ENCODE measurements around the gene LGALS7B. TPM values are rescaled to one million over a fixed set of nuclear protein-coding genes. Genes with fewer than 3 reads are reported as not detected.
"Not testable (repeated sequence)": the region's sequence is repeated elsewhere in the genome, so short reads cannot be mapped to it uniquely, and the experiment has no call there.

LGALS7B gene
- total and polyA plus RNA-seq, 2 of the 8 experiments (the other 6 are each of a cell fraction or from before 2014, with no cell fraction given), result 3.6 TPM; not detected in 1

DNA sequence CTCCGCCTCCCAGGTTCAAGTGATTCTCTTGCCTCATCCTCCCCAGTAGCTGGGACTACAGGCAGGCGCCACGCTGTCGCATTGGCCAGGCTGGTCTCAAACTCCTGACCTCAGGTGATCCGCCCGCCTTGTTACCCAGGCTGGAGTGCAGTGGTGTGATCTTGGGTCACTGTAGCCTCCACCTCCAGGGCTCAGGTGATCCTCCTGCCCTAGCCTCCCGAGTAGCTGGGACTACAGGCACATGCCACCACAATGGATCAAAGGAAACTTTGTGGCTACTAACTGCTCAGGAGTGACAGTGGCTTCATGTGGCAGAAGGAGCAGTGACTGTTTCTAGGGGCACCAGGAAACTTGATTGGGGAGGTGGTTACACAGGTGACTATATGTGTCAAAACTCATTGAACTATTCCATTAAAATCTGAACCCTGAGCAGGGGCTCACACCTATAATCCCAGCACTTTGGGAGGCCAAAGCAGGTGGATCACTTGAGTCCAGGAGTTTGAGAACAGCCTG, 3.8 kb upstream of the LGALS7B start (continued):
- TF ChIP-seq SAP30 (IDR thresholded peaks at IDR 0.05; ENCODE audit: insufficient read depth, insufficient replicate concordance, low read length), result no peak
- TF ChIP-seq RXRA (IDR thresholded peaks at IDR 0.05; ENCODE audit: insufficient read depth, low read depth, low read length), result no peak
- no peak for TF ChIP-seq POLR2AphosphoS5 (IDR thresholded peaks at IDR 0.05; ENCODE audit: low read depth, low read length)
- TF ChIP-seq FOSL1 (IDR thresholded peaks at IDR 0.05; ENCODE audit: insufficient read depth, low read depth, low read length), result no peak
- no peak for TF ChIP-seq GTF2F1 (IDR thresholded peaks at IDR 0.05; ENCODE audit: borderline replicate concordance, low read depth, low read length)
- TF ChIP-seq ASH2L (IDR thresholded peaks at IDR 0.05; ENCODE audit: low read length), result no peak
- no peak for TF ChIP-seq SP1 (IDR thresholded peaks at IDR 0.05; ENCODE audit: low read depth, low read length)
- TF ChIP-seq, protein P1, sequence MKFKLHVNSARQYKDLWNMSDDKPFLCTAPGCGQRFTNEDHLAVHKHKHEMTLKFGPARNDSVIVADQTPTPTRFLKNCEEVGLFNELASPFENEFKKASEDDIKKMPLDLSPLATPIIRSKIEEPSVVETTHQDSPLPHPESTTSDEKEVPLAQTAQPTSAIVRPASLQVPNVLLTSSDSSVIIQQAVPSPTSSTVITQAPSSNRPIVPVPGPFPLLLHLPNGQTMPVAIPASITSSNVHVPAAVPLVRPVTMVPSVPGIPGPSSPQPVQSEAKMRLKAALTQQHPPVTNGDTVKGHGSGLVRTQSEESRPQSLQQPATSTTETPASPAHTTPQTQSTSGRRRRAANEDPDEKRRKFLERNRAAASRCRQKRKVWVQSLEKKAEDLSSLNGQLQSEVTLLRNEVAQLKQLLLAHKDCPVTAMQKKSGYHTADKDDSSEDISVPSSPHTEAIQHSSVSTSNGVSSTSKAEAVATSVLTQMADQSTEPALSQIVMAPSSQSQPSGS (IDR thresholded peaks at IDR 0.05; ENCODE audit: low read length), result no peak

GRCh38 chr19:38786061-38786460, 2.9 kb upstream of the LGALS7B start:
- H3K4ac ChIP-seq (replicated peaks; ENCODE audit: insufficient read length, low read depth, low read length); H3K56ac ChIP-seq (replicated peaks; ENCODE audit: insufficient read length, low read depth, low read length); H3K79me1 ChIP-seq (ENCODE audit: low read depth, low read length); H3K4me2 ChIP-seq (ENCODE audit: insufficient read depth in 1 of 2, low read depth in 2 of 2, low read length in 2 of 2); H4K5ac ChIP-seq (ENCODE audit: insufficient read length, low read depth, low read length); H3K23me2 ChIP-seq (ENCODE audit: low read depth, low read length); H3K27me3 ChIP-seq (replicated peaks in 1 of 4; ENCODE audit: control insufficient read depth in 3 of 4, extremely low read depth in 1 of 4, insufficient read depth in 3 of 4, low read length in 3 of 4); H3K4me3 ChIP-seq (ENCODE audit: extremely low read depth in 1 of 4, insufficient read depth in 2 of 4, low read depth in 3 of 4, low read length in 4 of 4); H3K79me2 ChIP-seq (ENCODE audit: control insufficient read depth in 1 of 2, insufficient read depth in 2 of 2, low read length in 2 of 2); FAIRE-seq; H2BK15ac ChIP-seq (ENCODE audit: low read length); H4K20me1 ChIP-seq (replicated peaks in 1 of 2; ENCODE audit: control insufficient read depth in 1 of 2, insufficient read depth in 2 of 2, low read length in 2 of 2); H3K23ac ChIP-seq (ENCODE audit: insufficient read length); H3K9ac ChIP-seq (replicated peaks in 1 of 4; ENCODE audit: extremely low read depth in 1 of 4, low read depth in 3 of 4, low read length in 3 of 4); H3K9me3 ChIP-seq (ENCODE audit: insufficient read depth in 2 of 2, low read depth in 1 of 2, low read length in 1 of 2); H3K18ac ChIP-seq (ENCODE audit: extremely low read depth, low read length); H2BK20ac ChIP-seq (ENCODE audit: low read length); H3K4me1 ChIP-seq (replicated peaks in 1 of 4; ENCODE audit: control insufficient read depth in 3 of 4, insufficient read depth in 4 of 4, low read length in 3 of 4); H2BK12ac ChIP-seq (ENCODE audit: low read depth, low read length); H2AFZ ChIP-seq (ENCODE audit: low read length); H2BK5ac ChIP-seq (ENCODE audit: low read depth, low read length); H3K14ac ChIP-seq (ENCODE audit: insufficient read length); H2AK5ac ChIP-seq (ENCODE audit: low read depth, low read length); H3K27ac ChIP-seq (ENCODE audit: low read depth, low read length); H3K36me3 ChIP-seq (ENCODE audit: control insufficient read depth in 2 of 4, insufficient read depth in 4 of 4, low read length in 3 of 4); DNase-seq (ENCODE audit: low read depth in 1 of 2, low spot score in 2 of 2); H2BK120ac ChIP-seq (replicated peaks; ENCODE audit: low read depth, low read length); H4K91ac ChIP-seq (replicated peaks; ENCODE audit: insufficient read length, low read length); H4K8ac ChIP-seq (ENCODE audit: extremely low read depth, insufficient read depth, low read length): not testable (repeated sequence)
- 91% methylated on average over 3 of the region's 3 CpGs; no CpG with 5 or more reads in 1 of the 2 experiments for WGBS, 2 experiments (ENCODE audit: extremely low coverage in 1 of 2, insufficient coverage in 1 of 2, insufficient read length in 1 of 2, insufficient replicate concordance in 2 of 2, low coverage in 1 of 2, low lambda C conversion rate in 2 of 2, missing lambda C conversion rate in 1 of 2)
- POLR2A ChIA-PET (ENCODE audit: partially characterized antibody), result interaction anchor here (0.7 kb wide), 1 partner anchor 175 kb away, joined by 3 read pairs; no protein-coding TSS in a partner anchor
- CTCF ChIA-PET (ENCODE audit: partially characterized antibody), result interaction anchor here (1.9 kb wide), 1 partner anchor 17 kb away, joined by 7 read pairs; no protein-coding TSS in a partner anchor
